NAMALWA (cell line): ENCODE results near the gene PSME3.

ENCODE experiments used
- DNase-seq: peaks from one replicate; pipeline ENCODE4 v3.0.0-alpha.2; 2015; ENCODE audit warnings: low spot score

Gene PSME3

GRCh38 chr17:42832934-42833766 lies at the start of gene PSME3:
Gene PSME3 (plus strand): TSS chr17:42833397. CDS start chr17:42833632, 235 bp downstream.
- peak; percentile 94 for DNase-seq

- DNase-seq: no peak
These were observed 49.4 kb upstream of the PSME3 start for GRCh38 chr17:42783791-42784138.

GRCh38 chr17:42784409-42784808 lies 48.8 kb upstream of the PSME3 start:
- no peak for DNase-seq

- no peak for DNase-seq
These were observed 48.2 kb upstream of the PSME3 start for GRCh38 chr17:42784811-42785592.

- DNase-seq: no peak
These were observed 45.9 kb upstream of the PSME3 start for GRCh38 chr17:42787266-42787665.

- DNase-seq: no peak
These were observed 41.2 kb upstream of the PSME3 start for GRCh38 chr17:42791948-42792347.

- no peak for DNase-seq
These were observed 40.7 kb upstream of the PSME3 start for GRCh38 chr17:42792545-42792944.

GRCh38 chr17:42795061-42795460 lies 38.1 kb upstream of the PSME3 start:
- DNase-seq: no peak

GRCh38 chr17:42795465-42795864 lies 37.7 kb upstream of the PSME3 start:
- no peak for DNase-seq

- no peak for DNase-seq
These were observed 37.0 kb upstream of the PSME3 start for GRCh38 chr17:42796066-42796758.

GRCh38 chr17:42797067-42798007 lies 35.9 kb upstream of the PSME3 start:
- no peak for DNase-seq

GRCh38 chr17:42798011-42798382 lies 35.2 kb upstream of the PSME3 start:
- DNase-seq: no peak

GRCh38 chr17:42798383-42799380 lies 34.5 kb upstream of the PSME3 start, which contains the start of the genes CNTD1 and COA3:
Gene CNTD1 (plus strand): TSS chr17:42798861. CDS start chr17:42799068, 207 bp downstream.
Gene COA3 (minus strand): TSS chr17:42798704. CDS start chr17:42798681, 23 bp downstream.
- peak; percentile 87 for DNase-seq

GRCh38 chr17:42803074-42803883 lies 29.9 kb upstream of the PSME3 start:
- no peak for DNase-seq

- DNase-seq: no peak
These were observed 28.3 kb upstream of the PSME3 start for GRCh38 chr17:42804918-42805367.

GRCh38 chr17:42806249-42806648 lies 26.9 kb upstream of the PSME3 start:
- DNase-seq: no peak

- no peak for DNase-seq
These were observed 23.9 kb upstream of the PSME3 start for GRCh38 chr17:42809250-42809649.

GRCh38 chr17:42814633-42815399 lies 18.4 kb upstream of the PSME3 start:
- DNase-seq: no peak
